SK-N-SH treated with all-trans-retinoic acid at 6 μM for 48 hours (cell line): ENCODE results near the gene USP28.

Experiments
- ATAC-seq: fragments of 200-7000 bp; cut with Tn5 transposase; 3 replicates; pipeline ENCODE4 v1.9.1; 2020; ENCODE audit warnings: mild to moderate bottlenecking, moderate library complexity
- ARNTL ChIP-seq: fragments of 450-650 bp; formaldehyde crosslinking; IDR thresholded peaks from 2 replicates; pipeline ENCODE4 v1.5.0; 2020; ENCODE audit warnings: low read depth, mild to moderate bottlenecking, moderate library complexity, borderline replicate concordance
- CREB5 ChIP-seq: fragments of 250-450 bp; sonication (Bioruptor Pico); IDR thresholded peaks from 2 replicates; pipeline ENCODE4 v1.5.1; 2020; ENCODE audit warnings: low read depth, mild to moderate bottlenecking, moderate library complexity
- CSRNP3 ChIP-seq: fragments of 250-450 bp; sonication (Bioruptor Pico); IDR thresholded peaks from 2 replicates; pipeline ENCODE4 v1.5.1; 2021; ENCODE audit warnings: mild to moderate bottlenecking, moderate library complexity
- ESRRG ChIP-seq: fragments of 250-450 bp; sonication (Bioruptor Pico); IDR thresholded peaks from 2 replicates; pipeline ENCODE4 v1.6.1; 2021; ENCODE audit warnings: mild to moderate bottlenecking
- GLIS3 ChIP-seq: fragments of 250-450 bp; sonication (Bioruptor Pico); IDR thresholded peaks from 2 replicates; pipeline ENCODE4 v1.5.0; 2020; ENCODE audit warnings: mild to moderate bottlenecking, moderate library complexity
- ISL1 ChIP-seq: fragments of 250-450 bp; sonication (Bioruptor Pico); IDR thresholded peaks from 2 replicates; pipeline ENCODE4 v2.1.2; 2022; ENCODE audit warnings: mild to moderate bottlenecking, moderate library complexity
- OSR1 ChIP-seq: fragments of 250-450 bp; sonication (Bioruptor Pico); IDR thresholded peaks from 2 replicates; pipeline ENCODE4 v1.8.0; 2022; ENCODE audit warnings: moderate library complexity, mild to moderate bottlenecking, inconsistent platforms
- POU6F1 ChIP-seq: fragments of 250-450 bp; sonication (Bioruptor Pico); IDR thresholded peaks from 2 replicates; pipeline ENCODE4 v1.8.0; 2021; ENCODE audit warnings: low read depth, mild to moderate bottlenecking, moderate library complexity, borderline replicate concordance
- TSHZ2 ChIP-seq: fragments of 250-450 bp; sonication (Bioruptor Pico); IDR thresholded peaks from 2 replicates; pipeline ENCODE4 v1.5.0; 2020; ENCODE audit warnings: mild to moderate bottlenecking, moderate library complexity
- ZC3H10 ChIP-seq: fragments of 250-450 bp; sonication (Bioruptor Pico); IDR thresholded peaks from 2 replicates; pipeline ENCODE4 v1.5.1; 2021; ENCODE audit warnings: mild to moderate bottlenecking, moderate library complexity
- ZFP3 ChIP-seq: fragments of 250-450 bp; sonication (Bioruptor Pico); IDR thresholded peaks from 2 replicates; pipeline ENCODE4 v1.5.0; 2020; ENCODE audit warnings: mild to moderate bottlenecking, moderate library complexity
- ZNF565 ChIP-seq: fragments of 450-650 bp; formaldehyde crosslinking; conservative IDR thresholded peaks from 2 replicates; pipeline ENCODE4 v1.5.0; 2020; ENCODE audit warnings: low read depth, mild to moderate bottlenecking, moderate library complexity
- ZNF70 ChIP-seq: fragments of 450-650 bp; formaldehyde crosslinking; IDR thresholded peaks from 2 replicates; pipeline ENCODE4 v1.5.0; 2020; ENCODE audit warnings: mild to moderate bottlenecking, moderate library complexity
- ZNF8 ChIP-seq: fragments of 450-650 bp; formaldehyde crosslinking; IDR thresholded peaks from 2 replicates; pipeline ENCODE4 v1.5.0; 2020; ENCODE audit warnings: mild to moderate bottlenecking, moderate library complexity

Gene USP28

GRCh38 chr11:113833151-113833550 lies 42.2 kb downstream of the USP28 start:
- TF ChIP-seq CSRNP3 (no peak), POU6F1 (CRISPR knock-in tag) (no peak), ARNTL (CRISPR knock-in tag) (no peak), ZNF8 (CRISPR knock-in tag) (no peak), TSHZ2 (CRISPR knock-in tag) (no peak), ZFP3 (CRISPR knock-in tag) (no peak), ISL1 (CRISPR knock-in tag) (no peak), ESRRG (no peak), OSR1 (no peak), ZC3H10 (CRISPR knock-in tag) (no peak), ZNF565 (CRISPR knock-in tag) (no peak)
- ATAC-seq: no peak

- no peak for ATAC-seq
These were observed 44.1 kb downstream of the USP28 start for GRCh38 chr11:113831314-113831713.

More at GRCh38 chr11:113831314-113831713, 44.1 kb downstream of the USP28 start:
- TF ChIP-seq CREB5 (CRISPR knock-in tag) (no peak), GLIS3 (no peak), CSRNP3 (no peak), ZNF565 (CRISPR knock-in tag) (no peak), POU6F1 (CRISPR knock-in tag) (no peak), ARNTL (CRISPR knock-in tag) (no peak), ZNF70 (no peak)
